ENCODE data around the gene MYLK. TPM values are rescaled to one million over a fixed set of nuclear protein-coding genes. Genes with fewer than 3 reads are reported as not detected.
A peak's percentile ranks its signal among the peaks of the same experiment; 100 is the strongest.

Gene MYLK
- total RNA-seq, 1 donor from 2014 or later, result 196 TPM

DNA sequence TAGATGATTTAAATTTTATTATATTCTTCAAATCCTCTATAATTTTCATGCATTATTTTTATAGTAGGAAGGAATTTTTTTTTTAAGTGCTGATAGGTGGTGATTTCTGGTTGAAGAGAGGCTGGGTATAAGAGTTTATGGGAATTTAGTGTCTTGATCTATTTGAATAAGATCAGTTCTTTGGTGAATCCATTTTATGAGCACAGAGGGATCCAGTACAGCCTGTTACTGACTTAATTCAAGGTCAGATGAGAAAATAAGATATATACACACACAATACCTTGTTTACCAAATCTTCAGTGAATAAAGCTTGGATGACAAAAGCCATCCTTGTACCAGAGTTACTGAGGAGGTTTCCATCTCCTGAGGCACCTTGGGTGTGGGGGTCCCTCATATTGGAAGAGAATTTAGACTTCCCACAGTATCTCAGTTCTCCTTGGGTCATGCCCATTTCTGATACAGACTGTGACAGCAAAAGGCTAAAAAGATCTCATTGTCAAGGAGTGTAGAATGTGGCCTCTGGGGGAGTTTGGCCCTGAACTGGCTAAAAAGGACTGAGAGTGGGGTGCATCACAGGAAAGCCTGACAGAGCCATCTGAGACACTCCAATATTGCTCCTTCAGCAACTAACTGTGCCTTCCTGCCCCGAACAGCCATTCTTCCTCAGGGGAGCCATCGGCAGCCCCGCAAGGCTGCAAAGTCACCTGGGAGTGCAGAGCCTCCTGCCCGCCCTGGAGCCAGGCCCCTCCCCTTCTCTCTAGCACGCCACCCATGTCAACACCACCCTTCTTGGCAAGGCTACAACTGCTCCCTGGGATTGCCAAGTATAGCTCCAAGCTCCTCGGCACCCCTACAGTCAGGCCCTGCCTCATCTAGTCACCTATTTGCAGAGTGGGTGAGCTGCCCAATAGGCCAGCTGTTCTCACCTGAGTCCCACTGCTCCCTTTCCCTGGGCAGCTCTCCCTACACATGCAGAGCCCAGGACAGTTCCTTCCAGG, 256.2 kb downstream of the MYLK start:
- intact Hi-C loops (cut with DNase I), result loop anchor here (5.0 kb wide), 1 partner anchor 41 kb away; the partner anchor contains the start of gene HACD2
- no peaks in the 10 kb centered on the region for H3K27me3 ChIP-seq
- peaks cover 68 to 87% of the 10 kb centered on the region in 2 donors for H3K36me3 ChIP-seq
- H3K4me1 ChIP-seq, result peaks cover 2 to 12% of the 10 kb centered on the region in 2 donors
- peak overlapping the region; percentile 28 to 46 for H3K27ac ChIP-seq
- peak in 1 of 2 donors; percentile 72 for DNase-seq (ENCODE audit: low spot score in 2 of 2)
- TF ChIP-seq, protein P1, sequence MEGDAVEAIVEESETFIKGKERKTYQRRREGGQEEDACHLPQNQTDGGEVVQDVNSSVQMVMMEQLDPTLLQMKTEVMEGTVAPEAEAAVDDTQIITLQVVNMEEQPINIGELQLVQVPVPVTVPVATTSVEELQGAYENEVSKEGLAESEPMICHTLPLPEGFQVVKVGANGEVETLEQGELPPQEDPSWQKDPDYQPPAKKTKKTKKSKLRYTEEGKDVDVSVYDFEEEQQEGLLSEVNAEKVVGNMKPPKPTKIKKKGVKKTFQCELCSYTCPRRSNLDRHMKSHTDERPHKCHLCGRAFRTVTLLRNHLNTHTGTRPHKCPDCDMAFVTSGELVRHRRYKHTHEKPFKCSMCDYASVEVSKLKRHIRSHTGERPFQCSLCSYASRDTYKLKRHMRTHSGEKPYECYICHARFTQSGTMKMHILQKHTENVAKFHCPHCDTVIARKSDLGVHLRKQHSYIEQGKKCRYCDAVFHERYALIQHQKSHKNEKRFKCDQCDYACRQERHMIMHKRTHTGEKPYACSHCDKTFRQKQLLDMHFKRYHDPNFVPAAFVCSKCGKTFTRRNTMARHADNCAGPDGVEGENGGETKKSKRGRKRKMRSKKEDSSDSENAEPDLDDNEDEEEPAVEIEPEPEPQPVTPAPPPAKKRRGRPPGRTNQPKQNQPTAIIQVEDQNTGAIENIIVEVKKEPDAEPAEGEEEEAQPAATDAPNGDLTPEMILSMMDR (IDR thresholded peaks at IDR 0.05), result no peak
- H3K9me3 ChIP-seq, result no peaks in the 10 kb centered on the region
- H3K4me3 ChIP-seq, result no peak overlapping the region

DNA sequence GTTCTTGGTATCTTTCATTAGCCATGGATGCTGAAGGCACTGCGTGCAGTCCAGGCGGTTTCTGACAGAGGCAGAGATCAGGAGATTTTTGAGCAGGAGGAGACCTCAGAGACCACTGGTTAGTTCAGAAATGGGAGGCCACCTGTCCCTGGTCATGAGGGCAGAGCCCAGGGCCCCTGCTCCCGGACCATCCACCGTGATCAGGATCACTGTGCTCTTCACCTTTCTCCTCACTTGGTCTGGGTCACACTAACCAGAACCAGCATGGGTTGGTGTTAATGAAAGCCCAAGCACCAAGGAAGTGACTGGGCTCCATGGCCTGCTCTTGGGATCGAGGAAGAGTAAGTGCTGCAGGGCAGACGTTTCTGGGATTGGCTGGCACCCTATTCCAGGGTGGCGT, 257.3 kb downstream of the MYLK start:
- no peaks in the 10 kb centered on the region for H3K27me3 ChIP-seq
- DNase-seq (ENCODE audit: low spot score in 2 of 2), result peak in 1 of 2 donors; percentile 44
- H3K36me3 ChIP-seq, result peaks cover 72 to 90% of the 10 kb centered on the region in 2 donors
- intact Hi-C loops (cut with DNase I), result loop anchor here (5.0 kb wide), 1 partner anchor 40 kb away; the partner anchor contains the start of gene HACD2
- no peak overlapping the region for H3K4me3 ChIP-seq
- TF ChIP-seq, protein P1 (IDR thresholded peaks at IDR 0.05), result no peak
- H3K4me1 ChIP-seq, result peaks cover 0 to 6% of the 10 kb centered on the region in 2 donors
- no peaks in the 10 kb centered on the region for H3K9me3 ChIP-seq
- H3K27ac ChIP-seq, result peak overlapping the region; percentile 22 to 50

GRCh38 chr3:123624302-123624701, 259.8 kb downstream of the MYLK start:
- no peak for DNase-seq (ENCODE audit: low spot score in 2 of 2)
- peaks cover 5 to 15% of the 10 kb centered on the region in 2 donors for H3K4me1 ChIP-seq

DNA sequence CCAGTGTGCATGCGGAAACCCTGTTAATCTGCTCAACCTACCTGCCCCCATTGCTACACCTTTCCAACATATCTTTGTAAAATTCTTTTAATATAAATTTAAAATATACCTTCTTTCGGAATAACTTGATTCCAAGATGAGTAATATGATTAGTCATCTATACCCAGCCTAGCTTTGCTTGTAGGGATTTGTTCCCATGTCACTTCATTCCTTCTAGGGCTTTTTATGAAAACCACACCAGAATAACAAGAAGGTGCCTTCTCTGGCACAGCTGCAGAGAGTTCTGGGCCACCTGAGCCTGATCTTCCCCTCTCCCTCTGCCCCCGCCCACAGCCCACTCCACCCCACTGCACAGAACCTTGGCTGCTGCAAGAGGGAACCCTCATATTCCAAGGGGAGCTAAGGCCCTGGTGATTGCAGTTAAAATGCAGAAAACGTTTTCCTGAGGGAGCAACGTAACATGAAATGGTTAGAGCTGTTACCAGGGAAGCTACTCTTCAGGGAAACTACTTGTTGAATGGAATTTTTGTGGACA, 260.7 kb downstream of the MYLK start:
- Histone ChIP-seq H3K9me3 (no peaks in the 10 kb centered on the region), H3K4me1 (peaks cover 9 to 18% of the 10 kb centered on the region in 2 donors), H3K36me3 (peaks cover 51 to 70% of the 10 kb centered on the region in 2 donors), H3K27me3 (no peaks in the 10 kb centered on the region), H3K4me3 (no peak overlapping the region), H3K27ac (peak overlapping the region; percentile 27 to 41)
- DNase-seq (ENCODE audit: low spot score in 2 of 2), result no peak
- intact Hi-C loops (cut with DNase I), result no loop called here
- TF ChIP-seq, protein P1 (IDR thresholded peaks at IDR 0.05), result no peak

More at GRCh38 chr3:123624302-123624701, 259.8 kb downstream of the MYLK start:
- intact Hi-C loops (cut with DNase I), result no loop called here
- Histone ChIP-seq H3K27ac (peak overlapping the region in 1 of 2 donors; percentile 4), H3K4me3 (no peak overlapping the region), H3K9me3 (no peaks in the 10 kb centered on the region), H3K36me3 (peaks cover 57 to 78% of the 10 kb centered on the region in 2 donors), H3K27me3 (no peaks in the 10 kb centered on the region)
- TF ChIP-seq, protein P1 (IDR thresholded peaks at IDR 0.05), result no peak

GRCh38 chr3:123622766-123623165, 261.4 kb downstream of the MYLK start:
- no peaks in the 10 kb centered on the region for H3K9me3 ChIP-seq
- TF ChIP-seq, protein P1 (IDR thresholded peaks at IDR 0.05), result no peak
- H3K27me3 ChIP-seq, result no peaks in the 10 kb centered on the region
- H3K36me3 ChIP-seq, result peaks cover 45 to 70% of the 10 kb centered on the region in 2 donors
- H3K27ac ChIP-seq, result peak overlapping the region; percentile 17 to 41
- no peak overlapping the region for H3K4me3 ChIP-seq
- peaks cover 15 to 23% of the 10 kb centered on the region in 2 donors for H3K4me1 ChIP-seq
- intact Hi-C loops (cut with DNase I), result no loop called here
- no peak for DNase-seq (ENCODE audit: low spot score in 2 of 2)

Measured in ascending aorta (tissue), 2 donors.